WTC11 (cell line): ENCODE measurements around the gene AGAP1. TPM values are rescaled to one million over a fixed set of nuclear protein-coding genes. Genes with fewer than 3 reads are reported as not detected.

Source experiments
- ATAC-seq: fragments of 200-7000 bp; cut with Tn5 transposase; 2 replicates; pipeline ENCODE4 v1.10.0; 2021; ENCODE audit warnings: mild to moderate bottlenecking, moderate library complexity
- CTCF ChIA-PET: fragments of 300-600 bp; sonication (Branson Sonifier 250); formaldehyde crosslinking; loops from one replicate; lab custom pipeline; 2021; ENCODE audit warnings: antibody characterized with exemption; lab: Charles Lee
- POLR2A ChIA-PET: fragments of 350-600 bp; sonication (Branson Sonifier 250); formaldehyde crosslinking; loops from one replicate; lab custom pipeline; 2021; ENCODE audit warnings: antibody characterized with exemption; lab: Charles Lee
- DNase-seq: peaks from one replicate; pipeline ENCODE4 v3.0.0; 2021; ENCODE audit warnings: low spot score
- H3K27ac Mint-ChIP-seq: 2 replicates; pipeline ENCODE4 v1.8.0; 2021; ENCODE audit warnings: mixed read lengths
- H3K27me3 Mint-ChIP-seq: 2 replicates; pipeline ENCODE4 v1.8.0; 2021; ENCODE audit warnings: low read depth, mild to moderate bottlenecking, moderate library complexity, mixed read lengths
- H3K36me3 Mint-ChIP-seq: 2 replicates; pipeline ENCODE4 v1.8.0; 2021; ENCODE audit warnings: mixed read lengths
- H3K4me1 Mint-ChIP-seq: 2 replicates; pipeline ENCODE4 v1.8.0; 2022; ENCODE audit warnings: mixed read lengths
- H3K4me3 Mint-ChIP-seq: 2 replicates; pipeline ENCODE4 v1.8.0; 2021; ENCODE audit warnings: mild to moderate bottlenecking, moderate library complexity, mixed read lengths
- H3K9me3 Mint-ChIP-seq: 2 replicates; pipeline ENCODE4 v1.8.0; 2021; ENCODE audit warnings: mixed read lengths
- FOXJ3 ChIP-seq: sonication (generic); formaldehyde crosslinking; IDR thresholded peaks from 2 replicates; pipeline ENCODE4 v1.9.0; 2021; ENCODE audit warnings: missing genetic modification reagents, mild to moderate bottlenecking, borderline replicate concordance
- GABPB1 ChIP-seq: sonication (generic); formaldehyde crosslinking; IDR thresholded peaks from 2 replicates; pipeline ENCODE4 v1.8.1; 2023; ENCODE audit warnings: mild to moderate bottlenecking, missing genetic modification reagents
- IRF2 ChIP-seq: sonication (generic); formaldehyde crosslinking; IDR thresholded peaks from 2 replicates; pipeline ENCODE4 v1.8.0; 2022; ENCODE audit warnings: low read depth, missing genetic modification reagents, borderline replicate concordance
- JUN ChIP-seq: sonication (generic); formaldehyde crosslinking; IDR thresholded peaks from 2 replicates; pipeline ENCODE4 v1.8.0; 2023; ENCODE audit warnings: mild to moderate bottlenecking, missing genetic modification reagents
- NR1H2 ChIP-seq: sonication (generic); formaldehyde crosslinking; IDR thresholded peaks from 2 replicates; pipeline ENCODE4 v1.9.0; 2021; ENCODE audit warnings: mild to moderate bottlenecking, moderate library complexity, missing genetic modification reagents
- PRRX2 ChIP-seq: fragments of 250-450 bp; sonication (Bioruptor Pico); IDR thresholded peaks from 2 replicates; pipeline ENCODE4 v1.8.0; 2021; ENCODE audit warnings: mild to moderate bottlenecking
- RELA ChIP-seq: sonication (generic); formaldehyde crosslinking; IDR thresholded peaks from 2 replicates; pipeline ENCODE4 v1.8.1; 2022; ENCODE audit warnings: missing genetic modification reagents, mild to moderate bottlenecking, borderline replicate concordance
- SP1 ChIP-seq: sonication (generic); formaldehyde crosslinking; conservative IDR thresholded peaks from 2 replicates; pipeline ENCODE4 v1.8.1; 2022; ENCODE audit warnings: missing genetic modification reagents
- ZNF416 ChIP-seq: fragments of 250-450 bp; sonication (Bioruptor Pico); IDR thresholded peaks from 2 replicates; pipeline ENCODE4 v1.9.0; 2021; ENCODE audit warnings: mild to moderate bottlenecking, inconsistent platforms
- ZNF671 ChIP-seq: fragments of 250-450 bp; sonication (Bioruptor Pico); IDR thresholded peaks from 2 replicates; pipeline ENCODE4 v1.8.0; 2021; ENCODE audit warnings: mild to moderate bottlenecking
- total RNA-seq: library from RNA; stranded (reverse); gene quantifications from 3 replicates; pipeline ENCODE4 v1.2.3, GENCODE V29; 2021
- TF ChIP-seq, protein P1 (sequence below): fragments of 250-450 bp; sonication (Bioruptor Pico); IDR thresholded peaks from 2 replicates; pipeline ENCODE4 v1.9.0; 2021; ENCODE audit warnings: mild to moderate bottlenecking
- TF ChIP-seq, protein P2 (sequence below): sonication (generic); formaldehyde crosslinking; IDR thresholded peaks from 2 replicates; pipeline ENCODE4 v1.8.0; 2022; ENCODE audit warnings: missing genetic modification reagents
- TF ChIP-seq, protein P3 (sequence below): sonication (generic); formaldehyde crosslinking; IDR thresholded peaks from 2 replicates; pipeline ENCODE4 v1.8.1; 2023; ENCODE audit warnings: mild to moderate bottlenecking, missing genetic modification reagents, moderate library complexity
- TF ChIP-seq, protein P4 (sequence below): sonication (generic); formaldehyde crosslinking; IDR thresholded peaks from 2 replicates; pipeline ENCODE4 v1.8.0; 2023; ENCODE audit warnings: missing genetic modification reagents
- TF ChIP-seq, protein P5 (sequence below): sonication (generic); formaldehyde crosslinking; IDR thresholded peaks from 2 replicates; pipeline ENCODE4 v1.8.1; 2023; ENCODE audit warnings: mild to moderate bottlenecking, missing genetic modification reagents, moderate library complexity
- TF ChIP-seq, protein P6 (sequence below): sonication (generic); formaldehyde crosslinking; IDR thresholded peaks from 2 replicates; pipeline ENCODE4 v1.8.1; 2022; ENCODE audit warnings: low read depth, mild to moderate bottlenecking, moderate library complexity, missing genetic modification reagents, borderline replicate concordance
- TF ChIP-seq, protein P7 (sequence below): fragments of 250-450 bp; sonication (Bioruptor Pico); IDR thresholded peaks from 2 replicates; pipeline ENCODE4 v1.9.0; 2021; ENCODE audit warnings: mild to moderate bottlenecking
- TF ChIP-seq, protein P8 (sequence below): fragments of 250-450 bp; sonication (Bioruptor Pico); IDR thresholded peaks from 2 replicates; pipeline ENCODE4 v1.8.0; 2021; ENCODE audit warnings: mild to moderate bottlenecking

The AGAP1 gene
- total RNA-seq, 1 experiment from 2014 or later = 49.3 TPM

DNA sequence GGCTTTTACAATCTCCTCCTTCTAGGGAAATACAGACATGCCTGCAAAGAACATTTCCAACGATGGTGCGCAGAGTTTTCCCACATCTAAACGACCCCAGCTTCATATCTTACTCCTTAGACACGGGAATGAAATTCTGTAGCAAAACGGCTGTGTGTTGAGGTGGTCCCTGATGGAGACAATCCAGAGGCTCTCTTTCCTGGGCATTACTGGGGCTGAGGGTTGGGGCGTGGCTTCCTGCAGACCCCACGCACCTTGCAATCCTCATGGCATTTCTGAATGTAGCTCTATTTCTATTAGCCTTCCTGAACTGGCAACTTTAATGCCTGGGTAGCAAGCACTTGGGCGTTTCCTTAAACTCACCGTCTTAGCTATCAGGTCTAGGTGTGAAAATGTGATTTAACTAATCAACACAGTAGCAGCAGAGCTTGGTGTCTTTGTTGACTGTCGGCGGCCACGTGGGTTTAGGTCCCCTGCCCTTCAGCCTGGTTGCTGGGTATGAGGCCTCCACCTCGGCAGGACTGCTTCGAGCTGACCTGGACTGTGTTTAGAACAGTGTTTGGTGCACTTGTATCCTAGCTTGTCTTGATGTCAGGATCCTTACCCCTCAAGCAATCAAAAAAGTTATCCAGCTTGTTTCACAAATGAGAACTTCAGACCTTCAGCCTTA, 431.5 kb downstream of the AGAP1 start:
- POLR2A ChIA-PET = no interaction called here
- Mint-ChIP-seq H3K4me3 (no peak overlapping the region), H3K4me1 (peaks cover 14% of the 10 kb centered on the region), H3K27ac (no peak overlapping the region), H3K9me3 (no peaks in the 10 kb centered on the region), H3K27me3 (no peaks in the 10 kb centered on the region), H3K36me3 (peaks cover 5% of the 10 kb centered on the region)
- ATAC-seq (no peak), DNase-seq (no peak)
- TF ChIP-seq ZNF416 (CRISPR knock-in tag) (no peak), RELA (no peak), NR1H2 (no peak), FOXJ3 (CRISPR knock-in tag) (no peak), ZNF671 (no peak), SP1 (CRISPR knock-in tag) (no peak), PRRX2 (CRISPR knock-in tag) (no peak), IRF2 (CRISPR knock-in tag) (no peak)
- TF ChIP-seq, protein P1, sequence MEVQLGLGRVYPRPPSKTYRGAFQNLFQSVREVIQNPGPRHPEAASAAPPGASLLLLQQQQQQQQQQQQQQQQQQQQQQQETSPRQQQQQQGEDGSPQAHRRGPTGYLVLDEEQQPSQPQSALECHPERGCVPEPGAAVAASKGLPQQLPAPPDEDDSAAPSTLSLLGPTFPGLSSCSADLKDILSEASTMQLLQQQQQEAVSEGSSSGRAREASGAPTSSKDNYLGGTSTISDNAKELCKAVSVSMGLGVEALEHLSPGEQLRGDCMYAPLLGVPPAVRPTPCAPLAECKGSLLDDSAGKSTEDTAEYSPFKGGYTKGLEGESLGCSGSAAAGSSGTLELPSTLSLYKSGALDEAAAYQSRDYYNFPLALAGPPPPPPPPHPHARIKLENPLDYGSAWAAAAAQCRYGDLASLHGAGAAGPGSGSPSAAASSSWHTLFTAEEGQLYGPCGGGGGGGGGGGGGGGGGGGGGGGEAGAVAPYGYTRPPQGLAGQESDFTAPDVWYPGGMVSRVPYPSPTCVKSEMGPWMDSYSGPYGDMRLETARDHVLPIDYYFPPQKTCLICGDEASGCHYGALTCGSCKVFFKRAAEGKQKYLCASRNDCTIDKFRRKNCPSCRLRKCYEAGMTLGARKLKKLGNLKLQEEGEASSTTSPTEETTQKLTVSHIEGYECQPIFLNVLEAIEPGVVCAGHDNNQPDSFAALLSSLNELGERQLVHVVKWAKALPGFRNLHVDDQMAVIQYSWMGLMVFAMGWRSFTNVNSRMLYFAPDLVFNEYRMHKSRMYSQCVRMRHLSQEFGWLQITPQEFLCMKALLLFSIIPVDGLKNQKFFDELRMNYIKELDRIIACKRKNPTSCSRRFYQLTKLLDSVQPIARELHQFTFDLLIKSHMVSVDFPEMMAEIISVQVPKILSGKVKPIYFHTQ = no peak
- TF ChIP-seq, protein P2, sequence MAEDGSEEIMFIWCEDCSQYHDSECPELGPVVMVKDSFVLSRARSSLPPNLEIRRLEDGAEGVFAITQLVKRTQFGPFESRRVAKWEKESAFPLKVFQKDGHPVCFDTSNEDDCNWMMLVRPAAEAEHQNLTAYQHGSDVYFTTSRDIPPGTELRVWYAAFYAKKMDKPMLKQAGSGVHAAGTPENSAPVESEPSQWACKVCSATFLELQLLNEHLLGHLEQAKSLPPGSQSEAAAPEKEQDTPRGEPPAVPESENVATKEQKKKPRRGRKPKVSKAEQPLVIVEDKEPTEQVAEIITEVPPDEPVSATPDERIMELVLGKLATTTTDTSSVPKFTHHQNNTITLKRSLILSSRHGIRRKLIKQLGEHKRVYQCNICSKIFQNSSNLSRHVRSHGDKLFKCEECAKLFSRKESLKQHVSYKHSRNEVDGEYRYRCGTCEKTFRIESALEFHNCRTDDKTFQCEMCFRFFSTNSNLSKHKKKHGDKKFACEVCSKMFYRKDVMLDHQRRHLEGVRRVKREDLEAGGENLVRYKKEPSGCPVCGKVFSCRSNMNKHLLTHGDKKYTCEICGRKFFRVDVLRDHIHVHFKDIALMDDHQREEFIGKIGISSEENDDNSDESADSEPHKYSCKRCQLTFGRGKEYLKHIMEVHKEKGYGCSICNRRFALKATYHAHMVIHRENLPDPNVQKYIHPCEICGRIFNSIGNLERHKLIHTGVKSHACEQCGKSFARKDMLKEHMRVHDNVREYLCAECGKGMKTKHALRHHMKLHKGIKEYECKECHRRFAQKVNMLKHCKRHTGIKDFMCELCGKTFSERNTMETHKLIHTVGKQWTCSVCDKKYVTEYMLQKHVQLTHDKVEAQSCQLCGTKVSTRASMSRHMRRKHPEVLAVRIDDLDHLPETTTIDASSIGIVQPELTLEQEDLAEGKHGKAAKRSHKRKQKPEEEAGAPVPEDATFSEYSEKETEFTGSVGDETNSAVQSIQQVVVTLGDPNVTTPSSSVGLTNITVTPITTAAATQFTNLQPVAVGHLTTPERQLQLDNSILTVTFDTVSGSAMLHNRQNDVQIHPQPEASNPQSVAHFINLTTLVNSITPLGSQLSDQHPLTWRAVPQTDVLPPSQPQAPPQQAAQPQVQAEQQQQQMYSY (CRISPR knock-in tag) = no peak
- TF ChIP-seq, protein P3, sequence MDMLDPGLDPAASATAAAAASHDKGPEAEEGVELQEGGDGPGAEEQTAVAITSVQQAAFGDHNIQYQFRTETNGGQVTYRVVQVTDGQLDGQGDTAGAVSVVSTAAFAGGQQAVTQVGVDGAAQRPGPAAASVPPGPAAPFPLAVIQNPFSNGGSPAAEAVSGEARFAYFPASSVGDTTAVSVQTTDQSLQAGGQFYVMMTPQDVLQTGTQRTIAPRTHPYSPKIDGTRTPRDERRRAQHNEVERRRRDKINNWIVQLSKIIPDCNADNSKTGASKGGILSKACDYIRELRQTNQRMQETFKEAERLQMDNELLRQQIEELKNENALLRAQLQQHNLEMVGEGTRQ (CRISPR knock-in tag) = no peak
- TF ChIP-seq, protein P4, sequence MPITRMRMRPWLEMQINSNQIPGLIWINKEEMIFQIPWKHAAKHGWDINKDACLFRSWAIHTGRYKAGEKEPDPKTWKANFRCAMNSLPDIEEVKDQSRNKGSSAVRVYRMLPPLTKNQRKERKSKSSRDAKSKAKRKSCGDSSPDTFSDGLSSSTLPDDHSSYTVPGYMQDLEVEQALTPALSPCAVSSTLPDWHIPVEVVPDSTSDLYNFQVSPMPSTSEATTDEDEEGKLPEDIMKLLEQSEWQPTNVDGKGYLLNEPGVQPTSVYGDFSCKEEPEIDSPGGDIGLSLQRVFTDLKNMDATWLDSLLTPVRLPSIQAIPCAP (CRISPR knock-in tag) = no peak
- TF ChIP-seq, protein P5, sequence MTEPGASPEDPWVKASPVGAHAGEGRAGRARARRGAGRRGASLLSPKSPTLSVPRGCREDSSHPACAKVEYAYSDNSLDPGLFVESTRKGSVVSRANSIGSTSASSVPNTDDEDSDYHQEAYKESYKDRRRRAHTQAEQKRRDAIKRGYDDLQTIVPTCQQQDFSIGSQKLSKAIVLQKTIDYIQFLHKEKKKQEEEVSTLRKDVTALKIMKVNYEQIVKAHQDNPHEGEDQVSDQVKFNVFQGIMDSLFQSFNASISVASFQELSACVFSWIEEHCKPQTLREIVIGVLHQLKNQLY = no peak
- TF ChIP-seq, protein P6, sequence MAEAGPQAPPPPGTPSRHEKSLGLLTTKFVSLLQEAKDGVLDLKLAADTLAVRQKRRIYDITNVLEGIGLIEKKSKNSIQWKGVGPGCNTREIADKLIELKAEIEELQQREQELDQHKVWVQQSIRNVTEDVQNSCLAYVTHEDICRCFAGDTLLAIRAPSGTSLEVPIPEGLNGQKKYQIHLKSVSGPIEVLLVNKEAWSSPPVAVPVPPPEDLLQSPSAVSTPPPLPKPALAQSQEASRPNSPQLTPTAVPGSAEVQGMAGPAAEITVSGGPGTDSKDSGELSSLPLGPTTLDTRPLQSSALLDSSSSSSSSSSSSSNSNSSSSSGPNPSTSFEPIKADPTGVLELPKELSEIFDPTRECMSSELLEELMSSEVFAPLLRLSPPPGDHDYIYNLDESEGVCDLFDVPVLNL (CRISPR knock-in tag) = no peak
- CTCF ChIA-PET = interaction anchor here (1.7 to 1.8 kb wide), 3 partner anchors 11 to 252 kb away, joined by 4 to 8 read pairs (median 6); no protein-coding TSS in a partner anchor

DNA sequence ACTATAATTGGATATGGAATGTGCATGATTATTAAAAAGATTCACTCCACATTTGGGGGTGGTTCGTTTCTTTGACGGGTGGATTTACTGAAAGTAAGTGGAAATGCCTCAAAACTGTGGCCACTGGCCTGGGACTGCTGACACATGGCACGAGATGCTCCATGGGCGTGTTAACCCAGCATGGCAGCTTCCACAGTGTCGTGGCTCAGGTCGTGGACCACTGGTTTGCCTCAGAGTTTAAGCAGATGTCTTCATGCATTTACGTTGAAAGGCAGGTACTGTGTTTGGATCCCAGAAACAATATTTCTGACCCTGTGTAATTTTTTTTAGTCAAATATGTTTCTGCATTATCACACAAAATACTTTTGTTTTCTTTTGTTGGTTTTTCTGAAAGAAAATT, 432.4 kb downstream of the AGAP1 start:
- H3K4me1 Mint-ChIP-seq = peaks cover 14% of the 10 kb centered on the region
- DNase-seq = no peak
- H3K9me3 Mint-ChIP-seq = no peaks in the 10 kb centered on the region
- ATAC-seq = no peak
- no peak overlapping the region for H3K27ac Mint-ChIP-seq
- CTCF ChIA-PET = no interaction called here
- peaks cover 3% of the 10 kb centered on the region; the same call in 1 of the 2 replicates for H3K36me3 Mint-ChIP-seq
- no peak overlapping the region for H3K4me3 Mint-ChIP-seq
- H3K27me3 Mint-ChIP-seq = no peaks in the 10 kb centered on the region
- POLR2A ChIA-PET = no interaction called here
- TF ChIP-seq, protein P7, sequence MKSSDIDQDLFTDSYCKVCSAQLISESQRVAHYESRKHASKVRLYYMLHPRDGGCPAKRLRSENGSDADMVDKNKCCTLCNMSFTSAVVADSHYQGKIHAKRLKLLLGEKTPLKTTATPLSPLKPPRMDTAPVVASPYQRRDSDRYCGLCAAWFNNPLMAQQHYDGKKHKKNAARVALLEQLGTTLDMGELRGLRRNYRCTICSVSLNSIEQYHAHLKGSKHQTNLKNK = no peak
- TF ChIP-seq, protein P8, sequence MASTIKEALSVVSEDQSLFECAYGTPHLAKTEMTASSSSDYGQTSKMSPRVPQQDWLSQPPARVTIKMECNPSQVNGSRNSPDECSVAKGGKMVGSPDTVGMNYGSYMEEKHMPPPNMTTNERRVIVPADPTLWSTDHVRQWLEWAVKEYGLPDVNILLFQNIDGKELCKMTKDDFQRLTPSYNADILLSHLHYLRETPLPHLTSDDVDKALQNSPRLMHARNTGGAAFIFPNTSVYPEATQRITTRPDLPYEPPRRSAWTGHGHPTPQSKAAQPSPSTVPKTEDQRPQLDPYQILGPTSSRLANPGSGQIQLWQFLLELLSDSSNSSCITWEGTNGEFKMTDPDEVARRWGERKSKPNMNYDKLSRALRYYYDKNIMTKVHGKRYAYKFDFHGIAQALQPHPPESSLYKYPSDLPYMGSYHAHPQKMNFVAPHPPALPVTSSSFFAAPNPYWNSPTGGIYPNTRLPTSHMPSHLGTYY (CRISPR knock-in tag) = no peak
- no peak for TF ChIP-seq PRRX2 (CRISPR knock-in tag)
- no peak for TF ChIP-seq ZNF671
- no peak for TF ChIP-seq GABPB1 (CRISPR knock-in tag)
- no peak for TF ChIP-seq JUN
